GM12865 (cell line): ENCODE measurements around the gene NAV3.

Experiments
- DNase-seq: peaks from one replicate; pipeline ENCODE4 v3.0.0; 2010; ENCODE audit warnings: low read depth
- H3K4me3 ChIP-seq: 2 replicates; pipeline ENCODE4 v1.5.1; 2011; ENCODE audit warnings: mild to moderate bottlenecking, low read depth, low read length, control low read depth
- TF ChIP-seq, protein P1 (sequence below): IDR thresholded peaks from 2 replicates; pipeline ENCODE4 v1.5.1; 2011; ENCODE audit warnings: low read length, control low read depth, low read depth, inconsistent platforms; ENCODE audit not compliant: insufficient read depth; ENCODE audit errors: missing control alignments

The NAV3 gene

DNA sequence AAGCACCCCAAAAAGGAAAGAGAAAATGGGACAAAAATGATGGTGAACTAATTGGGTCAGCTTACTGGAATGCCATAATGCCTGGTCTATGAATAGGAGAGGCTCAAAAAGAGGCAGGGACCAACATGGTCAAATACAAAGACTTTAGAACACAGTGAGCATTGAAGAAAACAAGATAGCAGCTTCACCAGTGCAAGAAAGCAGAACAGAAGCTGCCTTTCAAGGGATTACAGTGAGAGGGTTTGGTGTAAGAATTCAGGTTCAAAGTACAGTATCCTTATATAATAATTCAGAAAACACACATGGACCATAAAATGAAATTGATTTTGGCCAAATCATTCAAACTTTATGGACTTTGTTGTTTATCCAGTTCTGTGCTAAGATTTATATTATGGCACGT, 162.1 kb downstream of the NAV3 start:
- DNase-seq, result no peak
- TF ChIP-seq, protein P1, sequence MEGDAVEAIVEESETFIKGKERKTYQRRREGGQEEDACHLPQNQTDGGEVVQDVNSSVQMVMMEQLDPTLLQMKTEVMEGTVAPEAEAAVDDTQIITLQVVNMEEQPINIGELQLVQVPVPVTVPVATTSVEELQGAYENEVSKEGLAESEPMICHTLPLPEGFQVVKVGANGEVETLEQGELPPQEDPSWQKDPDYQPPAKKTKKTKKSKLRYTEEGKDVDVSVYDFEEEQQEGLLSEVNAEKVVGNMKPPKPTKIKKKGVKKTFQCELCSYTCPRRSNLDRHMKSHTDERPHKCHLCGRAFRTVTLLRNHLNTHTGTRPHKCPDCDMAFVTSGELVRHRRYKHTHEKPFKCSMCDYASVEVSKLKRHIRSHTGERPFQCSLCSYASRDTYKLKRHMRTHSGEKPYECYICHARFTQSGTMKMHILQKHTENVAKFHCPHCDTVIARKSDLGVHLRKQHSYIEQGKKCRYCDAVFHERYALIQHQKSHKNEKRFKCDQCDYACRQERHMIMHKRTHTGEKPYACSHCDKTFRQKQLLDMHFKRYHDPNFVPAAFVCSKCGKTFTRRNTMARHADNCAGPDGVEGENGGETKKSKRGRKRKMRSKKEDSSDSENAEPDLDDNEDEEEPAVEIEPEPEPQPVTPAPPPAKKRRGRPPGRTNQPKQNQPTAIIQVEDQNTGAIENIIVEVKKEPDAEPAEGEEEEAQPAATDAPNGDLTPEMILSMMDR, result no peak

DNA sequence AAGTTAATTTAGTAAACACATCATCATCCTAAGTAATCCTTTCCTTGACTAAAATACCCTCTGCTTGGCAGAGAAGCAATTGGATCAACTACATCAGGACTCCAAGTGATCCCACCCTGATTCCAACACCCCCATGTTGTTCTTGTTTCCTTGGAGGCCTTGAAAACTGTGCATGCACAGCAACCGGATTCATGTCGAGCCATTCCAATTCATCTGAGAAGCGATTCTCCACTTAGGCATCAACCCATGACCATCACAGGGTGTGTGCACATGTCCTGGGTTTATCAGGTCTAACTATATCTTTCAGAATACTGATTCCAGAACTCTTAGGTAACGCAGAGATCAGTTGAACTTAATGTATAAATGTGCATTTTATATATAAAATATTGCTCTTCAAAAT, 163.0 kb downstream of the NAV3 start:
- TF ChIP-seq, protein P1, result no peak
- no peak overlapping the region for H3K4me3 ChIP-seq
- no peak for DNase-seq

More for the DNA sequence above, 162.1 kb downstream of the NAV3 start:
- no peak overlapping the region for H3K4me3 ChIP-seq

DNA sequence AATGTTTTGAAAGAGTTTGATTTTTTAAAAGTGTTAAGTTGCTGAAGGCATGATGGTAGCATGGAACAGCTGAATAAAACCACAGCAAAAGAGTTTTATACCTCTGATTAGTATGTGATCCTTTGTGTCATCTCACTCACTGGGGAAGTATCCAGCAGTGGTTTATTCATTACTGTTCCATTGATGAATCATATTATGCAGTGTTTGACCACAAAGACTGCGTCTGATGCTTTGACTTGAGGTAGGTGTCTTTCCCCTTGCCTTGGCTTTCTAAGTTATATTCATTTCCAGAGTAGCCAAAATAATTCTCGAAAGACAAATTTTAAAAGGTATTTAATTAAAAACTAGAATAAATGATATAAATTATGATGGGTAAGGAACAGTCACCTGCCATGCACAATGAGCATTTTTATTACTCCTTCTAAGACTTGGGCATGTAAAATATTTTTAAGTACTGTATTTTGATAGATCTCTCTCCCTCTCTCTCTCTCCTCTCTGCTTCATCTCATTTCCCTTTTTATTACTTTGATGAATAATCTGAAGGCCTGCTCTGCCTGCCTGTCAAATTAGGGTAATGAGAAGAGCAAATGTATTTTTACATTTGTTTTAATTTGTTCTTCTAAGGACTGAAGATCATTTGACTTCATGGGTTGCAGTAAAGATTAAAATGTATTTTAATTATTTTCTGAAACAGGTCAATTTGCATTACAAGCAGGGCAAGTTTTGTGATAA, 164.9 kb downstream of the NAV3 start:
- TF ChIP-seq, protein P1, result no peak
- no peak overlapping the region for H3K4me3 ChIP-seq
- DNase-seq, result peak; percentile 72

DNA sequence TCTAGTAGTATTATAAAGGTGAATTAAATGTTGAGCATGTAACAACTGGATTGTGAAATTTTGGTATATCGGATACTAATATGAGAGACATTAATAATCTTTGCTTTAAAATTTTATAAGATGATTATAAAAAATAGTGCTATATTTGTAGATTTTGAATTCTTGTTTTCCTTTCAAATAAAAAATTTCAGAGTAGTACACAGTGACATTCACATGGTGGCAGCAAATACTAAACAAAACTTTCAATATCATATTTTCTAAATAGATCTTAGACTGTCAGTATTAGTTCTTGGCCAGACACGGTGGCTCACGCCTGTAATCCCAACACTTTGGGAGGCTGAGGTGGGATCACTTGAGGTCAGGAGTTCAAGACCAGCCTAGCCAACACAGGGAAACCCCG, 166.0 kb downstream of the NAV3 start:
- H3K4me3 ChIP-seq, result no peak overlapping the region
- TF ChIP-seq, protein P1, result no peak
- DNase-seq, result no peak

DNA sequence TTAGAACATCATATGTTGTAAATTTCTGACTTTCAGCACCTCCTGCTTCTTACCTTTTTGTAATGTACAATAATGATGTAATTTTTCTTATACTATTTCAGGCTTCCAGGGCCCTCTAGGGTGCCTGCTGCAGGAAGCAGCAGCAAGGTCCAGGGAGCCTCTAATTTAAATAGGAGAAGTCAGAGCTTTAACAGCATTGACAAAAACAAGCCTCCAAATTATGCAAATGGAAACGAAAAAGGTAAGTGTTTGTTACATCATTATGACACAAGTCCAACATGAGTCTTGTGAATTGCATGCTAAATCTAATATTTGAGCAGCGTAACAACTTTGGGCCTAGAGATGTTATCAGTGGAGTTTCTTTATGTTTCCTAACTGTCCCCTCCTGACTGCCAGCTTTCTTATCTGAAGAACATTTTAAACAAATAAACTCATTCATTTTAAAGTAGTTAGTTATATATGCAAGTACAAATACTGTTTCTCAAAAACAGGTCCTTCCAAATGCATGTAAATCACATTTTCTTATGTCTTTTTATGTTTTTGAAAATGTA, 167.6 kb downstream of the NAV3 start:
- no peak for DNase-seq
- TF ChIP-seq, protein P1, result no peak
- H3K4me3 ChIP-seq, result no peak overlapping the region

DNA sequence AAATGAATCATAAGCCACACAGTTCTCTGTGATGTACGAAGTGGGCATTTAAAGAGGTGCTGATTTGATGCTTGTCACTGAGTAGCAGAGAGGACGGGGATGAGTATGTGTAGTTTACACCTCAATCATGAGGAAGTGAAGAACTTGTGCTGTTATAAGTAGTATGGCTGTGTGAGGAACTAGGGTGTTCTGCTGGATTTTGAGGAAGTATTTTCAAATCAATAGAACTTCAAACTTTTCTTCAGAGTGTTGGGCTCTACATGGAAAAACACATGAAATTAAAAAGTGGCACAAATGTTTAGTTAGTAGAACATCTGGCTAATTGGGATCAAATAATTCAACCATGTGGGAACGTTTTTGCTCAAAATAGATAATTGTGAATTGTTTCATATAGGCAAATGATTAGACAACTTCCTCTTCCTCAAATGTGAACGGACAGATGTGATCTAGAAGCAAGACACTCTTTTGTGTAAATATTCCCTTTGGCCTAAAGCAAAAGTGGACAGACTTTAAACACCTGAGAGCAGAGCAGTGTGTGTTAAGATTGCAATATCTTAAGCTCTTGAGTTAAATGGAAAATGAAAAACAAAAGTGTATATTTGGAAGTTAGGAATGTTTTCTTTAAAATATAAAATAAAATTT, 168.5 kb downstream of the NAV3 start:
- TF ChIP-seq, protein P1, result no peak

More for the DNA sequence above, 168.5 kb downstream of the NAV3 start:
- DNase-seq, result peak; percentile 52
- H3K4me3 ChIP-seq, result no peak overlapping the region
